ENCODE results near the gene VWA5B2.

DNA sequence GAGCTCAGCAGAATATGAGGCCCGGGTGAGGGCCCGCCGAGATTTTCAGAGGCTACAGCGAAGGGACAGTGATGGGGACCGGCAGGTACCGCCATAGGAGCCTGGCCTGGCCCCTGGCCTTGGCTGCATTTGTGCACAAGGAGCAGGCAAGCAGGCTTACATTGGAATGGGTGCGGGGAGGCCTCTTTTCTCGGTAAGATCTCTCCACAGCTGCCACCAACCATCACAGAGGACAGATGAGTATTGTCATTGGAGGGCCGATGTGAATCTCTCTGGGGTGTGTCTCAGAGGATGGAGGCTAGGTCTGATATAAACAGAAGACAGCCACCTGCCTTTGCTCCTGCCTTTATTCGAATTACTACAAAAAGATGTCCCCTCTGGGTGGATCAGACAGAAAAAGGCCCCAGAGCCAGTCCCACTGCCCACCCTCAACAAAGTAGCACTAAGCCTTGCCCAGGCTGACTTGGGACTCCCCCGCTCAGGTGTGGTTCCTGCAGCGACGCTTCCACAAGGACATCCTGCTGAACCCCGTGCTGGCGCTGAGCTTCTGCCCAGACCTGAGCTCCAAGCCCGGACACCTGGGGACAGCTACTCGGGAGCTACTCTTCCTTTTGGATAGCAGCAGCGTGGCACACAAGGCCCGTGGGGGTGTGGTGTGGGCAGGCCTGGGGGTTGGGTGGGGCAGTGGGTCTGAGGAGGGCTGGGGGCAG is 5.4 kb downstream of the VWA5B2 start:
- TF ChIP-seq EP300 (conservative IDR thresholded peaks at IDR 0.05; ENCODE audit: poor library complexity, severe bottlenecking) (no peak), POLR2AphosphoS5 (IDR thresholded peaks at IDR 0.05) (no peak), REST (IDR thresholded peaks at IDR 0.05; ENCODE audit: borderline replicate concordance) (no peak), MXI1 (conservative IDR thresholded peaks at IDR 0.05; ENCODE audit: poor library complexity, severe bottlenecking) (no peak), TAF1 (IDR thresholded peaks at IDR 0.05; ENCODE audit: low read depth) (no peak), EZH2 (IDR thresholded peaks at IDR 0.05; ENCODE audit: borderline replicate concordance, insufficient read depth, low read length, poor library complexity, severe bottlenecking) (no peak), RAD21 (conservative IDR thresholded peaks at IDR 0.05) (no peak), SMC3 (conservative IDR thresholded peaks at IDR 0.05; ENCODE audit: poor library complexity) (no peak)
- TF ChIP-seq, protein P1, sequence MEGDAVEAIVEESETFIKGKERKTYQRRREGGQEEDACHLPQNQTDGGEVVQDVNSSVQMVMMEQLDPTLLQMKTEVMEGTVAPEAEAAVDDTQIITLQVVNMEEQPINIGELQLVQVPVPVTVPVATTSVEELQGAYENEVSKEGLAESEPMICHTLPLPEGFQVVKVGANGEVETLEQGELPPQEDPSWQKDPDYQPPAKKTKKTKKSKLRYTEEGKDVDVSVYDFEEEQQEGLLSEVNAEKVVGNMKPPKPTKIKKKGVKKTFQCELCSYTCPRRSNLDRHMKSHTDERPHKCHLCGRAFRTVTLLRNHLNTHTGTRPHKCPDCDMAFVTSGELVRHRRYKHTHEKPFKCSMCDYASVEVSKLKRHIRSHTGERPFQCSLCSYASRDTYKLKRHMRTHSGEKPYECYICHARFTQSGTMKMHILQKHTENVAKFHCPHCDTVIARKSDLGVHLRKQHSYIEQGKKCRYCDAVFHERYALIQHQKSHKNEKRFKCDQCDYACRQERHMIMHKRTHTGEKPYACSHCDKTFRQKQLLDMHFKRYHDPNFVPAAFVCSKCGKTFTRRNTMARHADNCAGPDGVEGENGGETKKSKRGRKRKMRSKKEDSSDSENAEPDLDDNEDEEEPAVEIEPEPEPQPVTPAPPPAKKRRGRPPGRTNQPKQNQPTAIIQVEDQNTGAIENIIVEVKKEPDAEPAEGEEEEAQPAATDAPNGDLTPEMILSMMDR (IDR thresholded peaks at IDR 0.05; ENCODE audit: poor library complexity, severe bottlenecking), result no peak

Measured in neural cell (in vitro differentiated cells).